HL-60 (cell line): Measurements from ENCODE around the gene OSBPL5.

ENCODE experiments used
- DNase-seq, 2 experiments: peaks; one replicate each; pipeline ENCODE4 v3.0.0-alpha.2; 2010 to 2020; ENCODE audit warnings: low read depth in 1 of 2, low spot score in 1 of 2
- H3K27ac ChIP-seq: fragments of 250-450 bp; sonication (Bioruptor Pico); replicated peaks from 2 replicates; pipeline ENCODE4 v1.5.1; 2020; ENCODE audit warnings: mild to moderate bottlenecking, moderate library complexity
- H3K27me3 ChIP-seq: fragments of 250-450 bp; sonication (Bioruptor Pico); 2 replicates; pipeline ENCODE4 v1.5.1; 2021; ENCODE audit warnings: mild to moderate bottlenecking, moderate library complexity; ENCODE audit not compliant: insufficient read depth, poor library complexity, severe bottlenecking
- H3K4me3 ChIP-seq: replicated peaks from 2 replicates; pipeline ENCODE4 v1.5.1; 2011; ENCODE audit warnings: mild to moderate bottlenecking, control low read depth, low read length; ENCODE audit not compliant: insufficient read depth
- CTCF ChIP-seq: IDR thresholded peaks from one replicate; pipeline ENCODE4 v1.5.1; 2011; ENCODE audit warnings: low read length, control low read depth, inconsistent platforms; ENCODE audit not compliant: insufficient read depth
- GABPA ChIP-seq: IDR thresholded peaks from 2 replicates; pipeline ENCODE4 v1.6.1; 2012; ENCODE audit warnings: low read depth
- POLR2AphosphoS5 ChIP-seq: IDR thresholded peaks from 2 replicates; pipeline ENCODE4 v1.6.1; 2012; ENCODE audit warnings: low read depth
- REST ChIP-seq: IDR thresholded peaks from 2 replicates; pipeline ENCODE4 v1.6.1; 2012; ENCODE audit warnings: low read depth; ENCODE audit not compliant: insufficient replicate concordance
- SPI1 ChIP-seq: IDR thresholded peaks from 2 replicates; pipeline ENCODE4 v1.6.1; 2012; ENCODE audit warnings: low read depth, mild to moderate bottlenecking, borderline replicate concordance

OSBPL5 gene

GRCh38 chr11:3040881-3041280 lies 124.2 kb downstream of the OSBPL5 start:
- Histone ChIP-seq H3K27me3 (no peaks in the 10 kb centered on the region), H3K4me3 (no peak overlapping the region), H3K27ac (no peak overlapping the region)
- no peak for DNase-seq
- TF ChIP-seq CTCF (no peak), REST (no peak), POLR2AphosphoS5 (no peak), GABPA (no peak), SPI1 (no peak)

GRCh38 chr11:3037945-3038271 lies 127.2 kb downstream of the OSBPL5 start:
- H3K27ac ChIP-seq, result no peak overlapping the region
- no peaks in the 10 kb centered on the region for H3K27me3 ChIP-seq
- H3K4me3 ChIP-seq, result no peak overlapping the region
- peak in 1 of 2 experiments; percentile 47 for DNase-seq
- no peak for TF ChIP-seq CTCF
- TF ChIP-seq SPI1, result peak; percentile 51; the same call in 1 of the 2 replicates
- TF ChIP-seq GABPA, result no peak
- TF ChIP-seq POLR2AphosphoS5, result no peak
- TF ChIP-seq REST, result no peak
